ENCODE measurements around the gene MAJIN.

- TF ChIP-seq CTCF (IDR thresholded peaks at IDR 0.05) (no peak), EZH2phosphoT487 (IDR thresholded peaks at IDR 0.05; ENCODE audit: borderline replicate concordance, low read depth) (no peak), REST (IDR thresholded peaks at IDR 0.05; ENCODE audit: low read depth, low read length) (no peak)
These were observed 42.3 kb downstream of the MAJIN start for GRCh38 chr11:64929625-64930024.

All from SK-N-SH (cell line).